Heart right ventricle (tissue), 16 donors: Measurements from ENCODE around the gene CDC20B. TPM values are rescaled to one million over a fixed set of nuclear protein-coding genes. Genes with fewer than 3 reads are reported as not detected.
"Not testable (repeated sequence)": the region's sequence is repeated elsewhere in the genome, so short reads cannot be mapped to it uniquely, and the experiment has no call there.

Source experiments
- ATAC-seq, 8 donors: fragments of 200-7000 bp; cut with Tn5 transposase; one replicate each; pipeline ENCODE4 v1.9.1; 2020; ENCODE audit warnings: mild to moderate bottlenecking in 8 of 8, moderate library complexity in 8 of 8, moderate number of reproducible peaks in 1 of 8
- DNase-seq, 2 donors: peaks; one replicate each; pipeline ENCODE4 v3.0.0-alpha.2; 2020
- H3K27ac ChIP-seq, 10 donors: fragments of 200-600 bp; sonication (generic) in 2 of 10; one replicate each; pipeline versions ENCODE4 v1.5.0 to v1.8.0; 2020 to 2022; ENCODE audit warnings: mild to moderate bottlenecking in 3 of 10
- H3K27me3 ChIP-seq, 7 donors: fragments of 200-600 bp; one replicate each; pipeline ENCODE4 v1.8.0; 2021 to 2022; ENCODE audit warnings: mild to moderate bottlenecking in 2 of 7
- H3K36me3 ChIP-seq, 9 donors: fragments of 200-600 bp; sonication (generic) in 1 of 9; one replicate each; pipeline versions ENCODE4 v1.5.0 to v1.8.0; 2020 to 2022; ENCODE audit warnings: mild to moderate bottlenecking in 2 of 9
- H3K4me1 ChIP-seq, 9 donors: fragments of 200-600 bp; sonication (generic) in 1 of 9; one replicate each; pipeline versions ENCODE4 v1.5.0 to v1.8.0; 2020 to 2022; ENCODE audit warnings: mild to moderate bottlenecking in 4 of 9
- H3K4me3 ChIP-seq, 10 donors: fragments of 200-600 bp; sonication (generic) in 2 of 10; one replicate each; pipeline versions ENCODE4 v1.5.0 to v1.8.0; 2020 to 2022; ENCODE audit warnings: mild to moderate bottlenecking in 7 of 10, moderate library complexity in 2 of 10
- H3K9me3 ChIP-seq, 11 donors: fragments of 200-600 bp in 10 of 11; sonication (generic) in 2 of 11; one replicate each; pipeline versions ENCODE4 v1.5.0 to v1.8.0; 2013 to 2022; ENCODE audit warnings: mild to moderate bottlenecking in 2 of 11, control low read depth in 1 of 11, moderate library complexity in 1 of 11
- WGBS, 2 donors: extraction: QIAGEN DNeasy Blood & Tissue Kit; methylation state at CpG; one replicate each; pipeline ENCODE4 v1.1.7; 2013; ENCODE audit warnings: inconsistent platforms in 1 of 2; 5-methylcytosine and 5-hydroxymethylcytosine counted together
- intact Hi-C, 10 donors: fragments of 100-400 bp; cut with DNase I; formaldehyde crosslinking; loops; one replicate each; pipeline versions ENCODE4 v1.11.1 to v1.14.2; 2022
- polyA plus RNA-seq, 2 donors: library from polyadenylated mRNA; stranded (reverse); fragments of 200-250 nt; gene quantifications; one replicate each; pipeline ENCODE4 v1.2.3, GENCODE V29; 2013
- total RNA-seq, 10 donors: library from RNA; stranded (reverse); fragmentation: NEBNext Ultra II Directional in 3 of 10; extraction: Animal tissue kit (Norgen Biotek cat#: 25700) in 3 of 10; gene quantifications; one replicate each; pipeline versions ENCODE4 v1.2.1 to v1.2.4, GENCODE V29; 2021 to 2023
- TF ChIP-seq, protein P1 (sequence below), 9 donors: fragments of 200-600 bp; sonication (generic) in 2 of 9; IDR thresholded peaks; one replicate each; pipeline versions ENCODE4 v1.5.0 to v1.8.0; 2021 to 2022; ENCODE audit warnings: antibody characterized with exemption in 9 of 9, mild to moderate bottlenecking in 5 of 9, moderate library complexity in 1 of 9
- donor health status: Arrhythmogenic right ventricular cardiomyopathy.
- donor health status: ischemic (EF 13 %, LVEDD 7.1; RV severe dilation, severe dysfunction).
- donor health status: healthy with polysubstance abuse.
- donor health status: DM: no; HTN: yes; CAD: no.
- donor health status: DM: no; HTN: no; CAD: no.
- donor health status: ischemic (EF 25% LVEDD 6.9; RV normal size, moderate dysfunction).
- donor health status: ischemic (EF 25% LVEDD 5.7; RV mildly dilated, moderate dysfunction).
- donor health status: healthy.
- donor health status: DM: yes; HTN: yes; CAD: no.
- donor health status: Ischemic cardiomyopathy.
- donor health status: ischemic (EF 35%, LVEDD 5.7; RV mildly dilated, moderate dysfunction).
- donor health status: nonischemic (EF 11% LVEDD 7.7; RV severe dilation, severe dysfunction).
- donor health status: DM: yes; HTN: yes; CAD: no.
- donor health status: PGD.
- donor health status: ischemic (EF 29% LVEDD 5.4; RV normal size, mild dysfunction).
- donor health status: nonischemic (EF 23%, LVEDD 6.1; RV moderate dilation, normal function).

Gene CDC20B
- total and polyA plus RNA-seq, 12 donors: not detected

DNA sequence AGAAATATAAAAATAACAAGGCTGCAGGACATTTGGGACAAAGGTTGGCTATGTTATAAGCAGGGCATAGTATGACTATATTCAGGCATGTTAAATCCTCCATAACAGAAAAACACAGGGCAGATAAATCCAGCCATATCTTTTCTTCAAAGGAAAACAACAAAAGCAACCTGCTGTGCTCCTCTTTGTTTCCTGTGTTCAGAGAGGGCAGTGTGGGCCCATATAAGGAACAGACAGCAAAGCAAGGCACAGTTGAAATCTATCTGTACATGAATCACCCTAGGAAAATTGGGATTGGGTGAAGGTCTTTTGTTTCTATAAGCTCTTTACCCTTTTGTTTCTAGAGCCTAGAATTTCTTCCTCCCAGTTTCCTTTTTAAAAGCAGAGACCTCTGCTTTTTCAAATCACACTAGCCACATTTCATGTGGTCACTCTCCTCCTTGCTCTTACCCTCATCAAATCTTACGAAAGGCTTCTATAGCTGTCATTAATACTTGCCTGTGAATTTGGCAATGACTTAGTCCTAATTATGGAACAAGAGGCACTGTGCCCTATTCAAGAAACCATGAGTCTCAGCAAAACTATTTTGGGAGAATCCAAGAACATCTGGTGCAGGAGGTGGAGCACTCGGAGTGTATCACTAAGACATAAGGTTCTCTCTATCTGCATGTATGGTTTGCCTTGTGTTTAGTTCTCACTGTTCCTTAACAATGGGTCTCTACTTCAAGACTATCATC lies 68.8 kb downstream of the CDC20B start:
- 75 to 77% methylated on average over 2 of the region's 2 CpGs for WGBS, 2 donors
- DNase-seq (no peak), ATAC-seq (no peak)
- H3K4me3 ChIP-seq: peak overlapping the region in 1 of 10 donors; percentile 43
- H3K27me3 ChIP-seq: peaks cover 0 to 3% (median 0%) of the 10 kb centered on the region in 7 donors
- peaks cover 0 to 7% (median 0%) of the 10 kb centered on the region in 11 donors for H3K9me3 ChIP-seq
- H3K36me3 ChIP-seq: no peaks in the 10 kb centered on the region
- peak overlapping the region in 1 of 10 donors; percentile 61 for H3K27ac ChIP-seq
- intact Hi-C loops: no loop called here
- TF ChIP-seq, protein P1, sequence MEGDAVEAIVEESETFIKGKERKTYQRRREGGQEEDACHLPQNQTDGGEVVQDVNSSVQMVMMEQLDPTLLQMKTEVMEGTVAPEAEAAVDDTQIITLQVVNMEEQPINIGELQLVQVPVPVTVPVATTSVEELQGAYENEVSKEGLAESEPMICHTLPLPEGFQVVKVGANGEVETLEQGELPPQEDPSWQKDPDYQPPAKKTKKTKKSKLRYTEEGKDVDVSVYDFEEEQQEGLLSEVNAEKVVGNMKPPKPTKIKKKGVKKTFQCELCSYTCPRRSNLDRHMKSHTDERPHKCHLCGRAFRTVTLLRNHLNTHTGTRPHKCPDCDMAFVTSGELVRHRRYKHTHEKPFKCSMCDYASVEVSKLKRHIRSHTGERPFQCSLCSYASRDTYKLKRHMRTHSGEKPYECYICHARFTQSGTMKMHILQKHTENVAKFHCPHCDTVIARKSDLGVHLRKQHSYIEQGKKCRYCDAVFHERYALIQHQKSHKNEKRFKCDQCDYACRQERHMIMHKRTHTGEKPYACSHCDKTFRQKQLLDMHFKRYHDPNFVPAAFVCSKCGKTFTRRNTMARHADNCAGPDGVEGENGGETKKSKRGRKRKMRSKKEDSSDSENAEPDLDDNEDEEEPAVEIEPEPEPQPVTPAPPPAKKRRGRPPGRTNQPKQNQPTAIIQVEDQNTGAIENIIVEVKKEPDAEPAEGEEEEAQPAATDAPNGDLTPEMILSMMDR (IDR thresholded peaks at IDR 0.05): no peak
- H3K4me1 ChIP-seq: no peaks in the 10 kb centered on the region

DNA sequence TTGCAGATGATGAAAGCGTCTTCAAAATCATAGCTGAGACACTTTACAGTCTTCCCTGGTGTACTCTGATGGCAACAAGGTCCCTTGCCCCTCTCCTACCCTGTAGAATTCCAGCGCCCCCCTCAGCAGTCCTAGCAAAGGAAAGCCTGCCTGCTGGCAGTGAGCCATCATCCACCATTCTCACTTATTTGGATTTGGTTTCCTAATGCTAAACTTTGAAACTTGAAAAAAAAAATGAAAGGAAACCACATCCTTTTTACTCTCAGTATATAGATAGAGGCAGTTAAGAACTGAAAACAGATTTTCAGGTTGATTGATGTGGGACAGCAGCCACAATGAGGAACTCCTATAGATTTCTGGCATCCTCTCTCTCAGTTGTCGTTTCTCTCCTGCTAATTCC lies 70.6 kb downstream of the CDC20B start, which contains the start of gene GZMA:
Gene GZMA, plus strand, starts transcription at position 299 of the 400 bp plus-strand sequence. Its CDS starts 37 bp downstream, at position 336.
- TF ChIP-seq, protein P1 (IDR thresholded peaks at IDR 0.05): no peak
- H3K27me3 ChIP-seq: peaks cover 0 to 3% (median 0%) of the 10 kb centered on the region in 7 donors
- peak within 1 kb of the TSS in 1 of 10 donors; percentile 43 for H3K4me3 ChIP-seq
- DNase-seq: no peak
- H3K9me3 ChIP-seq: peaks cover 0 to 7% (median 0%) of the 10 kb centered on the region in 11 donors
- no peaks in the 10 kb centered on the region for H3K4me1 ChIP-seq
- intact Hi-C loops: no loop called here
- ATAC-seq: no peak
- no peaks in the 10 kb centered on the region for H3K36me3 ChIP-seq
- WGBS, 2 donors: 62 to 78% methylated on average over 3 of the region's 3 CpGs
- peak within 1 kb of the TSS in 1 of 10 donors; percentile 77 for H3K27ac ChIP-seq

DNA sequence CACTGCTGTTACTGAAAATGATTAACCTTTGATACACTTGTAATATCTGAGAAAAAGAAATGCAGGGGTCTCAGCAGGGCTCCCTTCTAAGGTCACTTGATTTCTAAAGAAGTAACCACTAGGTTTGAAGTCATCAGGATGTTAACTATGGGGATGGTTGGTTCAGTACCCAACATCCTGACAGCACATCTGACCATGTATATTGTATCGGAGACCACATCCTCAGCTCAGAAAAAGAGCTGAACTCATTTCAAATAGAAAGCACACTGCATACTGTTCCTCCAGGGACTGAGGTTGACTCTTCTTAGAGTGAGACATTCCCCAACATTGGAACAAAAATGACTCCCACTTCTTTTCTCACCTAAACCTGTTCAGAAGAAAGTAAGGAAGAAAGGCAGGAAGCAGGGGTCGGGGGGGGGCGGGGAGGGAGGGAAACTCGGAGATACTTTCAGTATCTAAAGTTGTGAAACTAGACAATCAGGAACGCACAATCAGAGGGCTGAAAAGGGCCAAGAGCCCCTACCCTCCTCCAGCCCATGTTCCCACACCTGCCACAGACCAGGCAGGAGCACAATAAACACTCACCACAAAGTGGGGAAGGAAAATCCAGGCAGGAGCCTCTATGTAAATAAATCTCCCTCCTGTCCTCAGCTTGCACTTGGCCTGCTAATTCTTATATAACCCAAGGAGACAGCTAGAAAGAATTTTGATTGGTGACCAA lies 71.3 kb downstream of the CDC20B start:
- Histone ChIP-seq H3K4me3 (peak overlapping the region in 1 of 10 donors; percentile 43), H3K9me3 (peaks cover 0 to 7% (median 0%) of the 10 kb centered on the region in 11 donors), H3K27ac (peak overlapping the region in 1 of 10 donors; percentile 77), H3K36me3 (no peaks in the 10 kb centered on the region), H3K4me1 (no peaks in the 10 kb centered on the region), H3K27me3 (peaks cover 0 to 3% (median 0%) of the 10 kb centered on the region in 7 donors)
- intact Hi-C loops: no loop called here
- WGBS, 2 donors: 70% methylated on average over 5 of the region's 5 CpGs
- TF ChIP-seq, protein P1 (IDR thresholded peaks at IDR 0.05): no peak
- ATAC-seq (no peak), DNase-seq (no peak)

DNA sequence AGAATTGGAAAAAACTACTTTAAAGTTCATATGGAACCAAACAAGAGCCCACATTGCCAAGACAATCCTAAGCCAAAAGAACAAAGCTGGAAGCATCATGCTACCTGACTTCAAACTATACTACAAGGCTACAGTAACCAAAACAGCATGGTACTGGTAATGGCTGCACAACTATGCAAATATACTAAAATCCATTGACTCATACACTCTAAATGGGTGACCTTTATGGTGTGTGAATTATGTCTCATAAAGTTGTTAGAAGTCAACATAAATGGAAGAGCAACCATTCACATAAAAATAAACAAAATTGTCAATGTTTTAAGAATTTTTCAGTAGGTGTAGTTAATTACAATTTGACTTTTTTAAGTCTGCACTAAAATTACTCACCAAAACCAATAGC lies 71.8 kb downstream of the CDC20B start:
- H3K4me3 ChIP-seq, H3K4me1 ChIP-seq, DNase-seq, H3K27me3 ChIP-seq, H3K9me3 ChIP-seq, H3K36me3 ChIP-seq, intact Hi-C loops, ATAC-seq: not testable (repeated sequence)
- H3K27ac ChIP-seq: peak overlapping the region in 1 of 10 donors; percentile 53
